ENCODE results near the gene ELF4.

The ELF4 gene

DNA sequence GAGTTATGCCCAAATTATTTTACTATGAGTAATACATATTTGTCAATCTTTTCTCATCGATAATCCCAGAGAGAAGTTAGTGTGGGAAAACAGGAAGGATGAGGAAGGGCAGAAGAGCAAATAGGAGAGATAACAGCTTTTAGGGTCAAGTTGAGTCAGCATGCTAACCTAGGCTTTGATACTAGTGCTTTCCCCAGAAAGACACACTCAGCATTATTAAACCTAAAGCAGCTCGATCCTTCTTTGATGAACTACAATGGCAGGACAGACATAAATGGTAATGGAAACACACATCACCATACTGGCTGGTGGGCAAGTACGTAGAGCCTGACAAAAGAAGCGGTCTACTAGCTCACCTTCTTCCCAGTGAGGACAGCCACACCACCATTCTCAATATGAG is 34.8 kb upstream of the ELF4 start:
- no peak for ATAC-seq
- TF ChIP-seq CSDC2 (CRISPR knock-in tag; IDR thresholded peaks at IDR 0.05) (no peak), ZC3H10 (CRISPR knock-in tag; IDR thresholded peaks at IDR 0.05) (no peak), ISL1 (CRISPR knock-in tag; IDR thresholded peaks at IDR 0.05) (no peak), SNAI2 (CRISPR knock-in tag; IDR thresholded peaks at IDR 0.05) (no peak), ZNF565 (CRISPR knock-in tag; conservative IDR thresholded peaks at IDR 0.05; ENCODE audit: low read depth) (no peak), GLIS3 (CRISPR knock-in tag; IDR thresholded peaks at IDR 0.05) (no peak), ZNF8 (CRISPR knock-in tag; IDR thresholded peaks at IDR 0.05) (no peak), TOX (CRISPR knock-in tag; IDR thresholded peaks at IDR 0.05; ENCODE audit: borderline replicate concordance) (no peak), BACH2 (CRISPR knock-in tag; IDR thresholded peaks at IDR 0.05; ENCODE audit: borderline replicate concordance) (no peak), ZFP30 (CRISPR knock-in tag; IDR thresholded peaks at IDR 0.05) (no peak)
- TF ChIP-seq, protein P1, sequence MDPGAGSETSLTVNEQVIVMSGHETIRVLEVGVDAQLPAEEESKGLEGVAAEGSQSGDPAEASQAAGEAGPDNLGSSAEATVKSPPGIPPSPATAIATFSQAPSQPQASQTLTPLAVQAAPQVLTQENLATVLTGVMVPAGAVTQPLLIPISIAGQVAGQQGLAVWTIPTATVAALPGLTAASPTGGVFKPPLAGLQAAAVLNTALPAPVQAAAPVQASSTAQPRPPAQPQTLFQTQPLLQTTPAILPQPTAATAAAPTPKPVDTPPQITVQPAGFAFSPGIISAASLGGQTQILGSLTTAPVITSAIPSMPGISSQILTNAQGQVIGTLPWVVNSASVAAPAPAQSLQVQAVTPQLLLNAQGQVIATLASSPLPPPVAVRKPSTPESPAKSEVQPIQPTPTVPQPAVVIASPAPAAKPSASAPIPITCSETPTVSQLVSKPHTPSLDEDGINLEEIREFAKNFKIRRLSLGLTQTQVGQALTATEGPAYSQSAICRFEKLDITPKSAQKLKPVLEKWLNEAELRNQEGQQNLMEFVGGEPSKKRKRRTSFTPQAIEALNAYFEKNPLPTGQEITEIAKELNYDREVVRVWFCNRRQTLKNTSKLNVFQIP (CRISPR knock-in tag; IDR thresholded peaks at IDR 0.05; ENCODE audit: borderline replicate concordance, low read depth): no peak
- TF ChIP-seq, protein P2, sequence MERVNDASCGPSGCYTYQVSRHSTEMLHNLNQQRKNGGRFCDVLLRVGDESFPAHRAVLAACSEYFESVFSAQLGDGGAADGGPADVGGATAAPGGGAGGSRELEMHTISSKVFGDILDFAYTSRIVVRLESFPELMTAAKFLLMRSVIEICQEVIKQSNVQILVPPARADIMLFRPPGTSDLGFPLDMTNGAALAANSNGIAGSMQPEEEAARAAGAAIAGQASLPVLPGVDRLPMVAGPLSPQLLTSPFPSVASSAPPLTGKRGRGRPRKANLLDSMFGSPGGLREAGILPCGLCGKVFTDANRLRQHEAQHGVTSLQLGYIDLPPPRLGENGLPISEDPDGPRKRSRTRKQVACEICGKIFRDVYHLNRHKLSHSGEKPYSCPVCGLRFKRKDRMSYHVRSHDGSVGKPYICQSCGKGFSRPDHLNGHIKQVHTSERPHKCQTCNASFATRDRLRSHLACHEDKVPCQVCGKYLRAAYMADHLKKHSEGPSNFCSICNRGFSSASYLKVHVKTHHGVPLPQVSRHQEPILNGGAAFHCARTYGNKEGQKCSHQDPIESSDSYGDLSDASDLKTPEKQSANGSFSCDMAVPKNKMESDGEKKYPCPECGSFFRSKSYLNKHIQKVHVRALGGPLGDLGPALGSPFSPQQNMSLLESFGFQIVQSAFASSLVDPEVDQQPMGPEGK (CRISPR knock-in tag; IDR thresholded peaks at IDR 0.05; ENCODE audit: borderline replicate concordance): no peak
- TF ChIP-seq, protein P3, sequence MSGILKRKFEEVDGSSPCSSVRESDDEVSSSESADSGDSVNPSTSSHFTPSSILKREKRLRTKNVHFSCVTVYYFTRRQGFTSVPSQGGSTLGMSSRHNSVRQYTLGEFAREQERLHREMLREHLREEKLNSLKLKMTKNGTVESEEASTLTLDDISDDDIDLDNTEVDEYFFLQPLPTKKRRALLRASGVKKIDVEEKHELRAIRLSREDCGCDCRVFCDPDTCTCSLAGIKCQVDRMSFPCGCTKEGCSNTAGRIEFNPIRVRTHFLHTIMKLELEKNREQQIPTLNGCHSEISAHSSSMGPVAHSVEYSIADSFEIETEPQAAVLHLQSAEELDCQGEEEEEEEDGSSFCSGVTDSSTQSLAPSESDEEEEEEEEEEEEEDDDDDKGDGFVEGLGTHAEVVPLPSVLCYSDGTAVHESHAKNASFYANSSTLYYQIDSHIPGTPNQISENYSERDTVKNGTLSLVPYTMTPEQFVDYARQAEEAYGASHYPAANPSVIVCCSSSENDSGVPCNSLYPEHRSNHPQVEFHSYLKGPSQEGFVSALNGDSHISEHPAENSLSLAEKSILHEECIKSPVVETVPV (CRISPR knock-in tag; IDR thresholded peaks at IDR 0.05): no peak
- TF ChIP-seq, protein P4, sequence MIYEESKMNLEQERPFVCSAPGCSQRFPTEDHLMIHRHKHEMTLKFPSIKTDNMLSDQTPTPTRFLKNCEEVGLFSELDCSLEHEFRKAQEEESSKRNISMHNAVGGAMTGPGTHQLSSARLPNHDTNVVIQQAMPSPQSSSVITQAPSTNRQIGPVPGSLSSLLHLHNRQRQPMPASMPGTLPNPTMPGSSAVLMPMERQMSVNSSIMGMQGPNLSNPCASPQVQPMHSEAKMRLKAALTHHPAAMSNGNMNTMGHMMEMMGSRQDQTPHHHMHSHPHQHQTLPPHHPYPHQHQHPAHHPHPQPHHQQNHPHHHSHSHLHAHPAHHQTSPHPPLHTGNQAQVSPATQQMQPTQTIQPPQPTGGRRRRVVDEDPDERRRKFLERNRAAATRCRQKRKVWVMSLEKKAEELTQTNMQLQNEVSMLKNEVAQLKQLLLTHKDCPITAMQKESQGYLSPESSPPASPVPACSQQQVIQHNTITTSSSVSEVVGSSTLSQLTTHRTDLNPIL (CRISPR knock-in tag; IDR thresholded peaks at IDR 0.05; ENCODE audit: low read depth): no peak

DNA sequence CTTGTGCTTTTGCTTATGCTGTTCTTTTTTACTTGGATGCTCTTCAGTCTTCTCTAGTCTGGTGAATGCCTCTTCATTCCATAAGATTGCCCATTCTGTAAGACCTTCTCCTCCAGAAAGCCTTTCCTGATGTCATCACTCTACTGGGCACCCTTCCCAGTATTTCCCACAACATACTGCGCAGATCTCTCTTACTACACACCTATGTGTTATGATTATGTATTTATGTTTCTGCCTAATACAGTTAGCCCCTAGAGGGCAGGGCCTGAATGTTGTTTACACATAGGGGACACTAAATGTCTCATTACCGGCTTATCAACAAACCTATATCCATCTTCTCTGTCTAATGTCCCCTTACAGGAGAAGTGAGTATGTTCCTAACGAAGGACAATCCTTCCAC is 34.2 kb upstream of the ELF4 start:
- no peak; the same call in 2 of the 3 replicates for ATAC-seq
- no peak for TF ChIP-seq ARNTL (CRISPR knock-in tag; IDR thresholded peaks at IDR 0.05; ENCODE audit: borderline replicate concordance, low read depth)
- TF ChIP-seq RARB (CRISPR knock-in tag; IDR thresholded peaks at IDR 0.05): no peak
- TF ChIP-seq CSDC2 (CRISPR knock-in tag; IDR thresholded peaks at IDR 0.05): no peak
- no peak for TF ChIP-seq ZC3H10 (CRISPR knock-in tag; IDR thresholded peaks at IDR 0.05)
- TF ChIP-seq, protein P2 (CRISPR knock-in tag; IDR thresholded peaks at IDR 0.05; ENCODE audit: borderline replicate concordance): no peak
- no peak for TF ChIP-seq OSR1 (CRISPR knock-in tag; IDR thresholded peaks at IDR 0.05)
- TF ChIP-seq, protein P3 (CRISPR knock-in tag; IDR thresholded peaks at IDR 0.05): no peak
- no peak for TF ChIP-seq ZNF565 (CRISPR knock-in tag; conservative IDR thresholded peaks at IDR 0.05; ENCODE audit: low read depth)
- TF ChIP-seq ZNF70 (CRISPR knock-in tag; IDR thresholded peaks at IDR 0.05): no peak
- no peak for TF ChIP-seq BACH2 (CRISPR knock-in tag; IDR thresholded peaks at IDR 0.05; ENCODE audit: borderline replicate concordance)
- no peak for TF ChIP-seq ISL1 (CRISPR knock-in tag; IDR thresholded peaks at IDR 0.05)
- no peak for TF ChIP-seq SNAI2 (CRISPR knock-in tag; IDR thresholded peaks at IDR 0.05)
- TF ChIP-seq ESRRG (CRISPR knock-in tag; IDR thresholded peaks at IDR 0.05): no peak
- TF ChIP-seq ZFP3 (CRISPR knock-in tag; IDR thresholded peaks at IDR 0.05): no peak
- no peak for TF ChIP-seq GLIS3 (CRISPR knock-in tag; IDR thresholded peaks at IDR 0.05)
- TF ChIP-seq, protein P1 (CRISPR knock-in tag; IDR thresholded peaks at IDR 0.05; ENCODE audit: borderline replicate concordance, low read depth): no peak
- no peak for TF ChIP-seq ZFP30 (CRISPR knock-in tag; IDR thresholded peaks at IDR 0.05)
- no peak for TF ChIP-seq PPARA (CRISPR knock-in tag; IDR thresholded peaks at IDR 0.05; ENCODE audit: borderline replicate concordance)
- TF ChIP-seq, protein P5, sequence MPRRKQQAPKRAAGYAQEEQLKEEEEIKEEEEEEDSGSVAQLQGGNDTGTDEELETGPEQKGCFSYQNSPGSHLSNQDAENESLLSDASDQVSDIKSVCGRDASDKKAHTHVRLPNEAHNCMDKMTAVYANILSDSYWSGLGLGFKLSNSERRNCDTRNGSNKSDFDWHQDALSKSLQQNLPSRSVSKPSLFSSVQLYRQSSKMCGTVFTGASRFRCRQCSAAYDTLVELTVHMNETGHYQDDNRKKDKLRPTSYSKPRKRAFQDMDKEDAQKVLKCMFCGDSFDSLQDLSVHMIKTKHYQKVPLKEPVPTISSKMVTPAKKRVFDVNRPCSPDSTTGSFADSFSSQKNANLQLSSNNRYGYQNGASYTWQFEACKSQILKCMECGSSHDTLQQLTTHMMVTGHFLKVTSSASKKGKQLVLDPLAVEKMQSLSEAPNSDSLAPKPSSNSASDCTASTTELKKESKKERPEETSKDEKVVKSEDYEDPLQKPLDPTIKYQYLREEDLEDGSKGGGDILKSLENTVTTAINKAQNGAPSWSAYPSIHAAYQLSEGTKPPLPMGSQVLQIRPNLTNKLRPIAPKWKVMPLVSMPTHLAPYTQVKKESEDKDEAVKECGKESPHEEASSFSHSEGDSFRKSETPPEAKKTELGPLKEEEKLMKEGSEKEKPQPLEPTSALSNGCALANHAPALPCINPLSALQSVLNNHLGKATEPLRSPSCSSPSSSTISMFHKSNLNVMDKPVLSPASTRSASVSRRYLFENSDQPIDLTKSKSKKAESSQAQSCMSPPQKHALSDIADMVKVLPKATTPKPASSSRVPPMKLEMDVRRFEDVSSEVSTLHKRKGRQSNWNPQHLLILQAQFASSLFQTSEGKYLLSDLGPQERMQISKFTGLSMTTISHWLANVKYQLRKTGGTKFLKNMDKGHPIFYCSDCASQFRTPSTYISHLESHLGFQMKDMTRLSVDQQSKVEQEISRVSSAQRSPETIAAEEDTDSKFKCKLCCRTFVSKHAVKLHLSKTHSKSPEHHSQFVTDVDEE (CRISPR knock-in tag; IDR thresholded peaks at IDR 0.05): no peak
- no peak for TF ChIP-seq ZNF8 (CRISPR knock-in tag; IDR thresholded peaks at IDR 0.05)
